CD4-positive, alpha-beta T cell treated with Interleukin-6 for 4 hours (primary cell): ENCODE data around the gene CHCHD1.
"Not testable (repeated sequence)": the region's sequence is repeated elsewhere in the genome, so short reads cannot be mapped to it uniquely, and the experiment has no call there.

ENCODE experiments used
- DNase-seq: peaks from one replicate; pipeline ENCODE4 v3.0.0-alpha.2; 2020; ENCODE audit warnings: mixed read lengths

The CHCHD1 gene

DNA sequence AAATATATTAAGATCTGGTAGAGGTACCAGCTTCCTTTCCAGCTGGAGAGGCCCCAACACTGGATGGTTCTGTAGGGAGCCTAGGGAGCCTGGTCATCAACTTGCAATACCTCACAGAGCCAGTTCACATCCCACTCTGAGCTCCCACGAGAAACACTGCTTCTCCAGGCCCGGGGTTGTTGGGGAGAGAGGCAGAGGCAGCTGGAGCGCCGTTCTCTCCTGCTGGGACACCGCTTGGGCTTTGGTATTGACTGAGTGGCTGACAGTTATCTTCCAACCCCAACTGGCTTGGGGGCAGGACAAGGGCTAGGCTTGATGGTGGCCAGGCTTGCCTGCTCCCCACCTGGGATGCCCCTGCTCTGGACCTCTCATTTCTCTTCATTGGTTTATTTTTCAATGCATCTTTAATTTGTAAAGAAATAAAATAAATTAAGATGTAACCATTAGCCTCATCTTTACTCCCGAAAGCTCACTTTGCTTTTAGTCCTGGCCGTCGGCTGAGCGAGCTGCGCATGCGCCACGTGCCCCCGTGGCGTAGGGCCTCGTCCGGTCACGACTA, 10.0 kb upstream of the CHCHD1 start:
- peak; percentile 87 for DNase-seq

GRCh38 chr10:73772281-73773151, 9.3 kb upstream of the CHCHD1 start:
- DNase-seq, result peak; percentile 86

GRCh38 chr10:73773152-73773879, 8.5 kb upstream of the CHCHD1 start:
- peak; percentile 31 for DNase-seq

DNA sequence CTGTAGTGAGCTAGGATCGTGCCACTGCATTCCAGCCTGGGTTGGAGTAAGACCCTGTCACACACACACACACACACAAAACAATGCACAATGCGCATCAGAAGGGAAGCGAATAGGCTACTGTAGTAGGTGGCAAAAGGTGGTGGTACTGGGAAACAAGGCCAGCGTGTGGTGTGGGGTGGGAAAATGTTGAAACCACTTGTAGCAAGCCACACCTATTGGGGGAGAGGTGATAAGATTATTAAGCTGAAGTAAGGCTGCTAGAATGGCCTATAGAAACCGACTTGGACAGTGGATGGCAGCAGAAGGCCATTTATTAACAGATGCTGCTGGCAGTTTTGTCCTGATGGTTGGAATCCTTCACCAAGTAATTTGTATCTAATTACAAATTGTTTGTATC, 7.2 kb upstream of the CHCHD1 start:
- DNase-seq, result no peak

DNA sequence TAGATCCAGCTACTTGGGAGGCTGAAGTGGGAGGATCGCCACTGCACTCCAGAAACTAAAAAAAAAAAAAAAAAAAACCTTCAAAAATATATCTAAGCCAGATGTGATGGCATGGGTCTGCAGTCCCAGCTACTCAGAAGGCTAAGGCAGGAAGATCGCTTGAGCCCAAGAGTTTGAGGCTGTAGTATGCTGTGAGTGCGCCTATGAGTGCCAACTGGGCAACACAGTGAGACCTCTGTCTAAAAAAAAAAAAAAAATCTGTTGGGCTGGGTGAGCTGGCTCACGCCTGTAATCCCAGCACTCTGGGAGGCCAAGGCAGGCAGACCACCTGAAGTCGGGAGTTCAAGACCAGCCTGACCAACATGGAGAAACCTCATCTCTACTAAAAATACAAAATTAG, 2.8 kb upstream of the CHCHD1 start:
- DNase-seq, result no peak

DNA sequence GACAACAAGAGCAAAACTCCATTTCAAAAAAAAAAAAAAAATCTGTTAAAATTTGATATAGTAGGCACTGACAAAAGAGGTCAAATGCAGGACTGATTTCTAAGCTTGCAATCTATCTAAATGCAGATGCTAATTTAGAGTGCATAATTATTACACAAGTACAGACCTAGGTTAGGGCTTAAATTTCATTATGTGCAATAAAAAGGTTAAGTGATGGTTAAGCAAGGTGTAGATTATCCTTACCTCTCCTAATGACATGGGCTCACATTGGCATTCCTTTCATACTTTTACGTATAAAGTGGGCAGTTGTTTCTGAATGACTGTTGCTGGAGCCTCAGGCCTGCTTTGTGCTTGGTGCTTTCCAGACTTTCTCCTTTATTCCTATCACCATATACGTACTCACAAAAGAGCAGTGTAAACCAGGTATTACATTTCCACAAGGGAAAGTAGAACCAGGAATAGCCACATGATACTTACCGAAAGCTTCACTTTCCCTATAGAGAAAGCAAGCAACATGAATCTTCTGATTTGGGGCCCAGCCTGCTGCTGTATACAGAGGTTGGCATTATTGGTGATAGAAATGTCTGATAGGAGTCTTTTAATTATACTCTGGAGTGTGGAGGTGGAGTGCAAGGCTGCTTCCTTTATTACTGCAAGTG, 2.2 kb upstream of the CHCHD1 start:
- DNase-seq, result no peak

DNA sequence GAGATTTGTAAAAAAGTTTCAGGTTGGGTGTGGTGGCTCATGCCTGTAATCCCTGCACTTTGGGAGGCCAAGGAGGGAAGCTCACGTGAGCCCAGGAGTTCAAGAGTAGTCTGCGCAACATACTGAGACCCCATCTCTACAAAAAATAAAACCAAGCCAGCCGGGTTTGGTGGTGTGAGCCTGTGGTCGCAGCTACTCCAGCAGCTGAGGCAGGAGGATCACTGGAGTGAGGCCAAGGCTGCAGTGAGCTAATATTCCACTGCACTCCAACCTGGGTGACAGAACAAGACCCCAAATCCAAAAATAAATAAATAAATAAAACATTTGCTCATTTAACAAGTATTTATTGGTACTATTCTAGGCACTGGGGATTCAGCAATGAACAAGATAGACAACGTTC, 1.5 kb upstream of the CHCHD1 start:
- no peak for DNase-seq

- no peak for DNase-seq
These were observed 882 bp upstream of the CHCHD1 start for GRCh38 chr10:73780966-73781365.

GRCh38 chr10:73781548-73781878, 335 bp upstream of the CHCHD1 start:
- DNase-seq, result no peak

DNA sequence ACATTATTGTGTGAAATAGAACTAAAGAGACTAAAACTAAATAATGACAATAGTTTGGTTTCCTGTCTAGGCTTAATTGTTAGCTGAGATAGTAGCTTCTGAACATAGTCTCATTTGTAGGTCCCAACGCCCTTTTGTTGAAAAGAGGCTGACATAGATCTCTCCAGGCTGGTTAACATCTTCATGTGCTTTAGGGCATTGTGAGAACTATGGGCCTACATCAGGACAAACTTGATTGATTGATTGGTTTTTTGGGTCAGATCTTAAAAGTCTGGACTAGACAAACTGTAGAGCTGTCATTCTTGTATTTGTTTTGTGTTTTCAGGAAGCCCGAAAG, 869 bp downstream of the CHCHD1 start:
- DNase-seq, result no peak

GRCh38 chr10:73785211-73785720, 3.4 kb downstream of the CHCHD1 start, which contains the start of gene ZSWIM8:
TSS of gene ZSWIM8 (plus strand) at chr10:73785606. CDS start at chr10:73785879, 273 bp downstream.
- DNase-seq, result peak; percentile 83

DNA sequence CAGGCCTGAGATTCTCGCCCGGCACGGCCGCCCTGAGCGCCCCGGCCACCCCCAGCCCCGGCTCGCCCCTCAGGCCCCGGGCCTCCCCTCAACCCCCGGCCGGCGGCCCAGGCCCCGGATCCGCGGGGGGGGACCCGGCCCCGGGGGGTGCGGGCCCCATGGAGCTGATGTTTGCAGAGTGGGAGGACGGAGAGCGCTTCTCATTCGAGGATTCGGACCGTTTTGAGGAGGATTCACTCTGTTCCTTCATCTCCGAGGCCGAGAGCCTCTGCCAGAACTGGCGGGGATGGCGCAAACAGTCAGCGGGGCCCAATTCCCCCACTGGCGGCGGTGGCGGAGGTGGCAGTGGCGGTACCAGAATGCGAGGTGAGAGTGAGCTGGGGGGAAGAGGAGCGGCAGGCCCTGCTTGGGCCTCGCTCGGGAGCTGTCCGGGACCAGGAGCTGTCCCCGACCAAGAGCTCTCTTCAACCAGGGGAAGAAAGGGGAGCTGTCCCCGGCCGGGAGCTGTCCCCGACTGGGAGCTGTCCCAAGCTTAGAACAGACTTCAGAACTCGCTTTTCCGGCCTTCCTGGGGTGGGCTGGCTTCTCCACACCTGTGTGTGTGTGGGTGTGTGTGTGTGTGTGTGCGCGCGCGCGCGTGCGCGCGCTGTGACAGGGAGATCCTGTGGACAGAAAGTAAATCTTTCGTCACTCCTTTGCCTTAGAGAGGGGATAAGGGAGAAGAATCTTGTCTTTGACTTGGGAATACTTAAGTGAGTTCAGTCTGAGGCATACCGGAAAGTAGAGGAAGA, 4.1 kb downstream of the CHCHD1 start:
- peak; percentile 49 for DNase-seq

- DNase-seq, result no peak
These were observed 4.7 kb downstream of the CHCHD1 start for GRCh38 chr10:73786512-73786885.

DNA sequence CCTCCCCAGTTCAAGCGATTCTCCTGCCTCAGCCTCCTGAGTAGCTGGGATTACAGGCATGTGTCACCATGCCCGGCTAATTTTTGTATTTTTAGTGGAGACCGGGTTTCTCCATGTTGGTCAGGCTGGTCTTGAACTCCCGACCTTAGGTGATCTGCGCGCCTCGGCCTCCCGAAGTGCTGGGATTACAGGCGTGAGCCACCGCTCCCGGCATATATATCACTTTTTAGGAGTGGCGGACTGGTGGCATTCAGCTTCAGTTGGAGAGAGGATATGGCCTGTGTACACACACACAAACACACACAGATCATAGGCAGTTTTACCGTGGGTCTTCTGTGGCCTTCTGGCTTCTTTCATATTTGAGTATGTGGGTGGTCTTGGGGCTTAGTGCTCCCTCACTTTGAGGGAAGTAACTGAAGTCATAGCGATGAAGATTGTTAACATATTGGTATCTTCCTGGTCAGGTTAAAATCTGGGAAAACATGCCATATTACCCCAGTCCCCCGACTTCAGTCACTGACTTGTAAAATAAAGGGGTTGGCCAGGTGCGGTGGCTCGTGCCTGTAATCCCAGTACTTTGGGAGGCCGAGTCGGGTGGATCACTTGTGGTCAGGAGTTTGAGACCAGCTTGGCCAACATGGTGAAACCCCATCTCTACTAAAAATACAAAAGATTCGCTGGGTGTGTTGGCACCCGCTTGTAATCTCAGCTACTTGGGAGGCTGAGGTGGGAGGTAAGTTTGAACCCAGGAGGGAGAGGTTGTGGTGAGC, 5.4 kb downstream of the CHCHD1 start:
- DNase-seq, result not testable (repeated sequence)

- DNase-seq, result no peak
These were observed 7.2 kb downstream of the CHCHD1 start for GRCh38 chr10:73788864-73789658.

- DNase-seq, result no peak
These were observed 7.8 kb downstream of the CHCHD1 start for GRCh38 chr10:73789659-73790055.

DNA sequence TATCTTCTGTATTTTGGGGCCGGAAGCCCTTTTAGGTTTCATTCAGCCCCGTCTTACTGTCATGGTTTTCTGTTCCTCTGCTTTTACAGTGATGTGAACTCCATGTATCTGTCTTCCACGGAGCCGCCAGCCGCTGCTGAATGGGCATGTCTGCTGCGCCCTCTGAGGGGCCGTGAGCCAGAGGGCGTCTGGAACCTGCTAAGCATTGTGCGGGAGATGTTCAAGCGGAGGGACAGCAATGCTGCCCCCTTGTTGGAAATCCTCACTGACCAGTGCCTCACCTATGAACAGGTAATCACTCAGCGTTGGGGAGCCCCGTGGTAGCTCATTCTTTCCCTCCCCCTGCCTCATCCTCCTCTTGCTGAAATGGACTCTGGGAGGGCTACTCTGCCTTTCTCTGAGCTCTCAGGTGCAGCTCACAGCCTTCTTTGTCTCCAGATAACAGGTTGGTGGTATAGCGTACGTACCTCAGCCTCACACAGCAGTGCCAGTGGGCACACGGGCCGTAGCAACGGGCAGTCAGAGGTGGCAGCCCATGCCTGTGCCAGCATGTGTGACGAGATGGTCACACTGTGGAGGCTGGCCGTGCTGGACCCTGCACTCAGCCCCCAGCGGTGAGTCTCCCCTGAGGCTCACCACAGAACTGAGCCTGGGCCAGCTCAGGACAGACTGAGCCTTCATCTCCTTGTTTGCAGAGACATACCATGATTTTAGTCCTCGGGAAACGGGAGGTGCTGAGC, 9.2 kb downstream of the CHCHD1 start:
- no peak for DNase-seq

DNA sequence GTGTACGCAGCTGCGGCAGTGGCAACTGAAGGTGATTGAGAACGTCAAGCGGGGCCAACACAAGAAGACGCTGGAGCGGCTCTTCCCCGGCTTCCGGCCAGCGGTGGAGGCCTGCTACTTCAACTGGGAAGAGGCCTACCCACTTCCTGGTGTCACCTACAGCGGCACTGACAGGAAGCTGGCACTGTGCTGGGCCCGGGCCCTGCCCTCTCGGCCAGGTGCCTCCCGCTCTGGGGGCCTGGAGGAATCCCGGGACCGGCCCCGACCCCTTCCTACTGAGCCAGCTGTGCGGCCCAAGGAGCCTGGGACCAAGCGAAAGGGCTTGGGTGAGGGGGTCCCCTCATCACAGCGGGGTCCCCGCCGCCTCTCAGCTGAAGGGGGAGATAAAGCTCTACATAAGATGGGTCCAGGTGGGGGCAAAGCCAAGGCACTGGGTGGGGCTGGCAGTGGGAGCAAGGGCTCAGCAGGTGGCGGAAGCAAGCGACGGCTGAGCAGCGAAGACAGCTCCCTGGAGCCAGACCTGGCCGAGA, 10.1 kb downstream of the CHCHD1 start:
- DNase-seq, result no peak

- DNase-seq, result no peak
These were observed 11.6 kb downstream of the CHCHD1 start for GRCh38 chr10:73793456-73793855.

DNA sequence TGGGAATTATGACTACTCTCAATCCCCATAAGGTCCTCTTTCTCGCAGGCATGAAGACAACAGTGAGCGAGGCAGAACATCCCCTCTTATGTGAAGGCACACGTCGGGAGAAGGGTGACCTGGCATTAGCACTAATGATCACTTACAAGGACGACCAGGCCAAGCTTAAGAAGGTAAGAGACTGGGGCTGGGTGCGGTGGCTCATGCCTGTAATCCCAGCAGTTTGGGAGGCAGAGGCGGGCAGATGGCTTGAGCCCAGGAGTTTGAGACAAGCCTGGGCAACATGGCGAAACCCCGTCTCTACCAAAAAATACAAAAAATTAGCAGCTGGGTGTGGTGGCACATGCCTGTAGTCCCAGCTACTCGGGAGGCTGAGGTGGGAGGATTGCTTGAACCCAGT, 13.6 kb downstream of the CHCHD1 start:
- not testable (repeated sequence) for DNase-seq
